HG02884 (cell line): ENCODE results near the gene LAMA3.

Source experiments
- ATAC-seq: cut with Tn5 transposase; IDR thresholded peaks from one replicate; pipeline ENCODE4 v1.9.1; 2021; ENCODE audit warnings: mild to moderate bottlenecking, moderate library complexity; ENCODE audit not compliant: unreplicated experiment

LAMA3 gene

GRCh38 chr18:23958036-23958435 is 268.8 kb downstream of the LAMA3 start:
- no peak for ATAC-seq

GRCh38 chr18:23963443-23964165 is 274.4 kb downstream of the LAMA3 start:
- no peak for ATAC-seq

- ATAC-seq, result no peak
Measured at GRCh38 chr18:23964282-23965238, 275.3 kb downstream of the LAMA3 start.

GRCh38 chr18:23966909-23967308 is 277.7 kb downstream of the LAMA3 start:
- no peak for ATAC-seq

DNA sequence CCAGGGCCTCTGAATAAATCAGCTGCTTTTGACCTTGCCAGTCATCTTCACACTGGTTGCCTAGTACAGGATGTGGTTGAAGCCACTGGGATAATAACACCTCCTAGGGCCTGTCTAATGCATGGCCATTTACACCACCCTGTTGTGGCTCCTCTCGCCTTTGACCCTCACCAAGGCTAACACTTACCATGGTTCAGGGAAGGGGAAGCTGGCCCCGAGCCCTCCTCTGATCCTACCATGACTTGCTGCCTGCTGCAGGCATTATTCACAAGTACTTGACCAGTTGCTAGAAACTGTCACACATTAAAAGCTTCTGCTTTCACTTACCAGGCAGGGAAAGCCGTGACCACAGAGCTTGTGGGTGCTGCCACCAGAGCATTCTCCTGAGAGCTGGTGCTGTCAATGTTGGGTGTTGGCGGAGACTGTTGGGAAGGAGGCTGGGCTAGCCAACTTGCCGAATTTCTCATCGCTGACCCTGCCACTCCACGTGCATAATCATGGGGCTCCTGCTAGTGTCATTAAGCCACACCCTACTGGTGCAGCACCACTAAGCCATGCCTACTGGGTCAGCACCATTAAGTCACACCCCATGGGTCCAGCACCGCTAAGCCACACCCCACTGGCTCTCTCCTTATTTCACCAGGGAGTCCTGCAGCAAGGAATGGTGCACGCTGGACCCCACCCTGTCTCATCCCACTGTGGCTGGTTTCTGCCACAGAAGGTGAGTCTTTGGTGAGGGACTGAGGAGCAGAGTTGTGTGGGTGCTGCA is 278.3 kb downstream of the LAMA3 start:
- ATAC-seq, result peak; percentile 56

GRCh38 chr18:23968638-23969604 is 279.7 kb downstream of the LAMA3 start:
- ATAC-seq, result no peak

DNA sequence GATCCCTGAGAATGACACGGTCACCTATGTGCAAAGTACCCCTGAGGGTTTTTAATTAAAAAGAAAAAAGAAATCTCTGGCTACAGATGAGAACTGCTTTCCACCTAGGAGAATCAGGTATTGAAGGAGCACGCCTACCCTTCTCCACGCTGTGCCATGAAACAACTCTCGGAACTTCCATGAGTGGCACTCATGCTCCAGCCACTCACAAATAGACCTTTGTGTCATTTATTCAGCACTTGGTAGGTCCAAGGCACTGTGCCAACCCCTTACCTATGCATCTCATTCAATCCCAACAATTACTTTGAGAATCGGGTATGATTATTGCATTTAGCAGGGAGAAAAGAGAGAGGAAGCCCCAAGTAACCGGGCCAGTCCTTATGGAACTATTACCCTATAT is 280.4 kb downstream of the LAMA3 start:
- no peak for ATAC-seq

DNA sequence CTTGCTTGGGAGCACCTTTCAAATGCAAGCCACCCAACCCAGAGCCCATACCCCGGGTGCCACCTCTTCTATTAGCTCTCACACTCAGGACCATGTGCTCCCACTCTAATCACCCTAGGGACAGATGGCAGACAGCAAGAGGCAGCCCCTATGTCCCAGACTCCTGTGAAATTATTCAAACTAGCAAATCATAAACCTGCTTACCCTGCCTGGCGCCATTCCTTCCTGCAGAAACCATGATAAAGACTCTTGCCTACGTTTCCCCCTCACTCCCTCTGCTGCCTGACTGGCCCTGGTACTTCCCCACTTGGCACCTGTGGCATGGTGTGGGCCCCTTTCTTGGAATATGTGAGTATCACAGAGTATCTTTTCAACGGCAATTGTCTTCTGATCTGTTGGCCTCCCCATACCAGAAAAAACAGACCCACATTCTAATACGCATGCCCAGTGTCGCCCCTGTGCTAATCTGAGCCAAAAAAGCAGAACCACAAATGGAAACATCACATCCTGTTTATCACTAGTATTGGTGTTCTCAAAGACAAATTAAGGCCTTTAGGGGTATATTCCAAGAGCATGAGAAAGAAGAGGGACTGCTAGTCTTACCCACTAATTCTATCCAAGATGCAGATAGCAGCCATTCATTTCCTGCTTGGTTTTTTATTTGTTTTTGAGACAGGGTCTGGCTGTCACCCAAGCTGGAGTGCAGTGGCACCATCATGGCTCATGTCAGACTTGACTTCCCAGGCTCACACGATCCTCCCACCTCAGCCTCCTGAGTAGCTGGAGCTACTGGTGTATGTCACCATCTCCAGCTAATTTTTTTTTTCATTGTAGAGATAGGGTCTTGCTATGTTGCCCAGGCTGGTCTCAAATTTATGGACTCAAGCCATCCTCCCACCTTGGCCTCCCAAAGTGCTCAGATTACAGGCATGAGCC is 281.2 kb downstream of the LAMA3 start:
- ATAC-seq, result no peak

- no peak for ATAC-seq
Measured at GRCh38 chr18:23971097-23971440, 281.8 kb downstream of the LAMA3 start.

GRCh38 chr18:23971666-23972230 is 282.5 kb downstream of the LAMA3 start:
- ATAC-seq, result no peak

- peak; percentile 87 for ATAC-seq
Measured at GRCh38 chr18:23972453-23972852, 283.2 kb downstream of the LAMA3 start.

- no peak for ATAC-seq
Measured at GRCh38 chr18:23977103-23977502, 287.9 kb downstream of the LAMA3 start.

DNA sequence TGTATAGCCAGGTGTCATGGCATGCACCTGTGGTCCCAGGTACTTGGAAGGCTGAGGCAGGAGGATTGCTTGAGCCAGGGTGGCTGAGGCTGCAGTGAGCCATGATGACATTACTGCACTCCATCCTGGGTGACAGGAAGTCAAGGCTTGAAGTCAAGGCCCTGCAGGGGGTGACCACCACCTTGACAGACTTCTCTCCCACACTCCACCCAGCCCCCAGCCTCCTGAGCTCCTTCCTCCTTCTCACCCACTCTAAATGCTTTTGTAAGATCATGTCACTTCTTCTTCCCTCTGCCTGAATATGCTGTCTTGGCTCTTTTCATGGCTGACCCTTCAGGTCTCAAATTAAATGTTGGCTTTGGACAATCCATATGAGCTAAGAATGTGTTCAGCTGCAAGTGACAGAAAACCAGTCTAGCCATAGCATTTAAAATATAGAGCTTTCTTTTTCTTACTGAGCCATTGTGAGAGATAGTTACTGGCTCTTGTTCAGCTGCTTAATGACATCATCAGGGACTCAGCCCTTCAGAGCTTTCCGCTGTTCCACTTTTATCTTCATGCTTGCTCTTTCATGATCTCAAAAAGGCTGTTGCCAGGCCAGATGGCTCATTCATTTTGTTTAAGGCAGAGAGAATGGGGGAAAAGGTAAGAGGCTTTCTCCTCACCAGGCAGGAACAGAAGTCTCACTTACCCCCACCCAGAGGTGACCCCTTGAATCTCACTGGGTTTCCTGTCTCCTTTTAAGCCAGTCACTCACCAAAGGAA is 288.6 kb downstream of the LAMA3 start:
- ATAC-seq, result no peak

- peak; percentile 97 for ATAC-seq
Measured at GRCh38 chr18:23981369-23981980, 292.2 kb downstream of the LAMA3 start.

DNA sequence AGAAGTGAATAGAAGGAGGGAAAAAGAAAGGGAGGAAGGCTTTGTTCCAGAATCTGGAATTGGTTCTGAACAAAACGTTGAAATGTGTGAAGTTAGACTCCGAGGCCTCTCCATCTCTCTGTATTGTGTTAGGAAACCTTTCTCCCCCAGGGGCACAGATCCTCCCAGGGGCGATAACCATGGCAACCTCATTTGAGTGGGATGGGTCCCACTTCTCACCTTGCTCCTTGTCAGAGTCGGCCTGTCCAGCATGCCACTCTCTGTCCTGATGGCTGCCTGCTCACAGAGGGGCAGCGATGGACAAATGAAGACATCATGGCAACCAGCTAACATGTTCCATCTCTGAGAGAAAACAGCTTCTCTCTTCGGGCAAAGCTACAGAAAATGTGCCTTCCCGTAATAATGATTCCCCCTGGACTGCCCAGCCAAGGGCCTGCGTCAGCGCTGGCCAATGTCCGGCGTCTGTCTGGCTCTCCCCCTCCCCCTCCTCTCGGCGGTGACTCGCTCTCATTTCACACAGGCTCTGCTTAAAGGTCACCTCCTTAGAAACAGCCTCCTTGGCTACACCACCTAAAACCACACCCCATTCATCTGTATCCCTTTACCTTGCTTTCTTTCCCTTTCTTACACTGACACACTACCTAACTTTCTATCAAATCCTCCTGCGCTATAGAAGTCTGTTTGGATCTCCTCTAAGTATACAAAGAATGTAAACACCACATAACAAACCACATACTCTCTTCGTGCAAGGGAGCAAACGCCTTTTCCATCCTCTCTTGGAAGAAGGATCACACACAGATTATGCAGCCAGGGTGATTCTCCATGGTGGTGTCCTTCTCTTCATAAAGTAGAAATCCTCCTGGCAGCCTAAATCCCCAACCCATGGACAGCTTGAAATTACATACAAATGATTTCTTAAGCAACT is 293.2 kb downstream of the LAMA3 start:
- no peak for ATAC-seq

GRCh38 chr18:23983112-23983511 is 293.9 kb downstream of the LAMA3 start:
- no peak for ATAC-seq
